Epithelial cell of esophagus (primary cell): ENCODE data around the gene TNFRSF25.
"Not testable (repeated sequence)": the region's sequence is repeated elsewhere in the genome, so short reads cannot be mapped to it uniquely, and the experiment has no call there.

Source experiments
- DNase-seq: peaks from one replicate; pipeline ENCODE4 v3.0.0; 2010; ENCODE audit warnings: low read depth
- H3K4me3 ChIP-seq: 2 replicates; pipeline ENCODE4 v1.5.1; 2011; ENCODE audit warnings: mild to moderate bottlenecking, low read length, control low read depth
- CTCF ChIP-seq: IDR thresholded peaks from 2 replicates; pipeline ENCODE4 v1.5.1; 2011; ENCODE audit warnings: low read depth, mild to moderate bottlenecking, low read length, control low read depth, inconsistent platforms; ENCODE audit not compliant: insufficient read depth; ENCODE audit errors: missing control alignments

The TNFRSF25 gene

GRCh38 chr1:6496890-6497214, 30.9 kb upstream of the TNFRSF25 start:
- no peak for TF ChIP-seq CTCF
- H3K4me3 ChIP-seq = peak overlapping the region; percentile 68
- no peak for DNase-seq

DNA sequence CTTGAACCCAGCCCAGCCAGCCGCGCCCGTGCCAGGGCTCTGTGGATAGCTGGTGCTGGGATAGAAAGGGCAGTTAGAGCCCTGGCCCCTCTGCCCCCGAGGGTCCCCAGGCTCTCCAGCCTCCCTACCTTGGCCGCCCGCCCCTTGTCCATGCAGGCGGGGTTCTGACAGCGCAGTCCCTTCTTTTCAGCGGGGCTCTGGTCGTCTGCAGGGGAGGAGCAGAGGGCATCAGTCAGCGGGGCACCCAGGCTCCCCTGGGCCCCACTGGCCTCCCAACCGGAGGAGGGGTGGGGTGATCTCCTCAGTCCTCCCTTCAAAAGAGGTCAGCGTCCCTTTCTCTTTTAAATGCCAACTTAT, 30.4 kb upstream of the TNFRSF25 start:
- no peak for DNase-seq
- peak overlapping the region; percentile 68 for H3K4me3 ChIP-seq
- no peak for TF ChIP-seq CTCF

DNA sequence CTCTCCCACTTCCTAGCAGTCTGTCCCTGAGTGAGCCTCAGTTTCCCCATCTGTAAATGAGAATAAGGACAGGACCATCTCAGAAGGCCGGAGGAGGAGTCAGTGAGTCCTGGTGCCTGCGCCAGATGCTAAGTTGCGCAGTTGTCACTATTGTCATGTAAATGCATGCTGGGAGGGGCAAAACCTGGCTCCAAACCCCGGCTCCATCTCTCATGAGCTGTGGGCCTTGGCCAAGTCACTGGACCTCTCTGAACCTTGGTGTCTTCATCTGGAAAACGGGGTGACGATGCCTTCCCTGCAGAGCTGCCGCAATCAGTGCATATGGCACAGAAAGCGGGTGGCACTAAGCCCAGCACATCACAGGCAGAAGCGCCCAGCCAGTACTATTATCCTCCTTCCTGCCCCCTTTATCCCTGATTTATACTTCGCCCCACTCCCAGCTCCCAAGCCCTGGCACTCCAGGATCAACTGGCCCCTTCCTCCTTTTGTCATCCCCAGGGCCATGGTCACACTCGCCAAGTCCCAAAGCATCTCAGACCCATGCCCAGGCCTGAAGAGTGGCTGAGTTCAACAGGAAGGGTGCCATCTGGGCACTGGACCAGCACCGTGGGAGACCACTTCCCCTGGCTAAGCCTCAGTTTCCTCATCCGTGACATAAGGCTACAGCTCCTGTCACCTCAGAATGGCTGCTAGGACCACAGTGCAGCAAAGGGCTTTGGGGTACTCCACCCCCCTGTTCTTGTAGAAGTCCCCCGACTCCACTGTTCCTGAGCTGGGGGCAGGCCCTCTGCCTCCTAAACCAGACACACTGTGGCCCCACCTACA, 29.8 kb upstream of the TNFRSF25 start:
- peak overlapping the region; percentile 68 for H3K4me3 ChIP-seq
- no peak for DNase-seq
- TF ChIP-seq CTCF = no peak

GRCh38 chr1:6495041-6495441, 29.1 kb upstream of the TNFRSF25 start:
- no peak overlapping the region for H3K4me3 ChIP-seq
- peak; percentile 32 for DNase-seq
- no peak for TF ChIP-seq CTCF

GRCh38 chr1:6494627-6495026, 28.7 kb upstream of the TNFRSF25 start:
- H3K4me3 ChIP-seq = no peak overlapping the region
- TF ChIP-seq CTCF = no peak
- DNase-seq = no peak

GRCh38 chr1:6493834-6494223, 27.9 kb upstream of the TNFRSF25 start:
- not testable (repeated sequence) for H3K4me3 ChIP-seq, DNase-seq

GRCh38 chr1:6491966-6492365, 26.0 kb upstream of the TNFRSF25 start:
- H3K4me3 ChIP-seq = peak overlapping the region; percentile 99
- TF ChIP-seq CTCF = no peak
- DNase-seq = no peak

GRCh38 chr1:6491480-6491962, 25.5 kb upstream of the TNFRSF25 start, which contains the start of gene PLEKHG5:
PLEKHG5 (minus strand) TSS chr1:6491667; CDS start chr1:6477571, 14,096 bp downstream.
- DNase-seq = peak; percentile 99
- peak within 1 kb of the TSS; percentile 99 for H3K4me3 ChIP-seq
- TF ChIP-seq CTCF = no peak
